Activated naive CD4-positive, alpha-beta T cell treated with Interleukin-2 at 50 U/mL for 16 hours (primary cell): Measurements from ENCODE around the gene AAR2.

Experiments
- DNase-seq: peaks from one replicate; pipeline ENCODE4 v3.0.0-alpha.2; 2020

The AAR2 gene

DNA sequence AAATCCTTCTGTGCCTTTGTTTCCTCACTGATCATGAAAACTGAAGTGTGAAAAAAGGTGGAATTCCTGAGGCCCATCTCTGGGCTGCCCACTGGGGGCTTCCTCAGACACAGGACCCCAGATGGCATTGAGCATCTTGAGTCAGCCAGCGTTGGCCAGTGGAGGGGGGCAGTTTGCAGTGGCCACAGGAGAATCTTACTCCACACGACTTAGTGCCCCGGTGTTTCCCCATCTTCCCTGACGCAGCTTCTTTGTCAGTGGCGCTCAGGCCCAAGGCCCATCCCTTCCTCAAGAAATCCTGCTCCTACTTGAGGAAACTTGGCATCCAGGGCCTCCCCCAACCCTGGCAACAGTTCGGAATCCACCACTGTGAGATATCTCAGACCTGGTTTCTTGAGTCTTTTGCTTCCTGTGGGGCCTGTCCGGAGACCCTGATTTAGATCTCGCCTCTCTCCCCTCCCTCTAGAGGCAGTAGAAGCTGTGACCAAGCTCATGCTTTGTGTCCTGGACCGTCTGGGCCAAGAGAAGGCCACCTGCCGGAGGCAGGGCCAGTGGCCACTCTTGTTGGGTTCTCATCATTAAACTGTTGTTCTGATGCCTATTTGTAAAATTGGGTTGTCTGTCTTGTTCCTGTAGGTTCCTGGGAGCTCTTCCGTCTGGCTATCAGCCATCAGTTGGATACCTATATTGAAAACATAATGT lies 49.6 kb downstream of the AAR2 start:
- DNase-seq = no peak

DNA sequence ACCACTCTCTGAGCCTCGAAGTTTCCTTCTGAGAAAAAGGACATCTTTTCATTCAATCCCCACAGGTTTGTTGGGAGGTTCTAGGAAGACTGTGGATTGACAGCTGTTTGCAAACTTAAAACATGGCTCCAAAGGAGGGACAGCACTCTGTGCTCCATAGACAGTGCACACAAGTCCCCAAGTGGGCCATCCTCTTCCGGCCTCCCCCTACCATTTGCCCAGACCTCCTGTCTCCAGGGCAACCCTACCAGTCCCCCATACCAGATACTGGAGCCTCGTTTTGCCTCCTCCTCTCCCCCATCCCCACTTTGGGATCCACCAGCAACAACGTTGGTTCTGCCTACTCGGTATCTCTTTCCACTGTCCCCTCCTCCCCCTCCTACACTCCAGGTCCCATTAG lies 61.4 kb downstream of the AAR2 start:
- DNase-seq = no peak

DNA sequence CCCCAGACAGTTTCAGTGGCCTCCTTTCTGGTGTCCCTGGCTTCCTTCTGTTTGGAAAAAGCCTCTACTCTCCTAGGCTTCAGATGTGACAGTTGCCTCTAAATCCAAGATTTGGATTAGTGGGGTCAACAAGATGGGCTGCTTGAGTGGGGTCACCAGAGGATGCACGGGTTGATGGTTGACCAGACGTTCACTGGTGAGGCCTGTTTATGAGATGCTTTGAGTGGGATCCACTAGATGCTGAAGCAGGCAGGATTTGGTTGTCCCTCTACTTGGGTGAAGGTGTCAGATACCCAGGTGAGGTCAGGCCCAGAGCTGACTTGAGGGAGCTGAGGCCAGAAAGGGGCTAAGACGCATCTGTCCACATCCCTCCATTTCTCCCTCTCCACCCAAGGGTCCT lies 61.8 kb downstream of the AAR2 start:
- no peak for DNase-seq

DNA sequence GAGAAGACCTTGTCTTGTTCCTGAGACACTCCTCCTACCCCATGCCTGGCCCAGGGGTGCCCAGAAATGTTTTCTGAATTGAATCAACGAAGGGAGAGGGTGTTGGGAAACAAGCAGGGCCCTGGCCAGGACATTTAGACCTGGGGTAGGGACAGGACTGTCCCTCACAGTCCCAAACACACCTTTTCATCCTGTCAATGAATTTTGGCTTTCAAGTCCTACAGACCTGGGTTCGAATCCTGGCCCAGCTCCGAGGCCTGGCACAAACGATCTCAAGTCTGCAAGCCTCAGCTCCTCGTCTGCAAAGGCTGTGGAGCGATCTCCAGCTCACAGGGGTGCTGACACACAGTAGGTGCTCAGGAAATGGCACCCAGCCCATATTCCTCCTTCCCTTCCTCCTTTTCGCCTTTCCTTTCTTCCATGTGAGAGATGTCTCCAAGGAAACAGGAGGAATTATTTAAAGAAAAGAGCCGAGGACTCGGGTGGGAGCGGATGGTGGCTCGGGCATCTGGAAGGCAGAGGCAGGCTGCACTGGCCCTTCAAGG lies 62.6 kb downstream of the AAR2 start:
- DNase-seq = no peak

DNA sequence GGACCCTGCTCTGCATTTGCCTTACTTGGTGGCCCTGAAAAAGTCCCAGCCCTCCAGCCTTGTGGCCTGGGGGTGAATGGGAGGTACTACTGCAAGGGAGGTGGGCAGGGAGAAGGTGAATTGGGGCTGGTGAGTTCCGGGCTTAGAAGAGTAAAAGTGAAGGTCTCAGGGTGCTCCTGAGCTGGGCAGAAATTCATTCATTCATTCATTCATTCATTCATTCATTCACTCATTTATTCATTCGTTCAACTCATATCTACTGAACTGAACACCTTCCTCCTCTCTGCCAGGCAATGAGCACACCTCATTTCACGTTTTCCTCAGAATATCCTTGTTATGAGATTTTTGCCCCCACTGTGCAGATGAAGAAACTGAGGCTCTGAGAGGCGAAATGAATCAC lies 63.2 kb downstream of the AAR2 start:
- no peak for DNase-seq

DNA sequence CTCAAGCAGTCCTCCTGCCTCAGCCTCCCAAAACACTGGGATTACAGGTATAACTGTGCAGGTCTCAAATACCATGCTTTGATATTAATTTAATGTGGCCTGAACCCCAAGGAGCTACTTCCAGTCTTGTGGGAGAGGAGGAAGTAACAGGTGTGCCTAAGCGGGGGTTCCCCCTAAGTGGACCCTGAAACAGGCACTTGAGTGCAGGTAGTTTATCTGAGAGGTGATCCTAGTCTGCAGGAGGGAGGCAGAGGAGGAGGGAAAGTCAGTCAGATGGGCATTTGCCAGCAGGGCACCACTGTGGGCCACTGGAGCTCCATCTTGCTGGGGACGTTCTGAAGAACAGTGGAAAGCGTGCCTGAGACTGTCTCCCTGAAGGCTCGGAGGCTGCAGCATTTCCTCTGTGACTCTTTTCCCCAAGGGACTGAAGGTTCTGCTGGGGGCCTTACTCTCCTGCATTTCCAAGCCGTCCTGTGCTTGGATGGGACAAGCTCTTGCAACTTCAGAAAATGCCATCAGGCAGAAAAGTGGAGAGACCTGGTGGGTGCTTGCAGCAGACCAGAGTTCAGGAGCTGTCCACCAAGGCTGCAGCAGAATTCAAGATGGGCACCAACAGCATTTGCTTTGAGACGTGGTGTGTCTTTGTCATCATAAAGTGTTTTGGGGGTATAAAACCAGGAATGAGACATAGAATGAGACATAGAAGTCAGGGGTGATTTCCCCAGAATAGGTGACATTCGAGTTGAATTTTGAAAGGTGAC lies 65.3 kb downstream of the AAR2 start:
- DNase-seq = no peak

DNA sequence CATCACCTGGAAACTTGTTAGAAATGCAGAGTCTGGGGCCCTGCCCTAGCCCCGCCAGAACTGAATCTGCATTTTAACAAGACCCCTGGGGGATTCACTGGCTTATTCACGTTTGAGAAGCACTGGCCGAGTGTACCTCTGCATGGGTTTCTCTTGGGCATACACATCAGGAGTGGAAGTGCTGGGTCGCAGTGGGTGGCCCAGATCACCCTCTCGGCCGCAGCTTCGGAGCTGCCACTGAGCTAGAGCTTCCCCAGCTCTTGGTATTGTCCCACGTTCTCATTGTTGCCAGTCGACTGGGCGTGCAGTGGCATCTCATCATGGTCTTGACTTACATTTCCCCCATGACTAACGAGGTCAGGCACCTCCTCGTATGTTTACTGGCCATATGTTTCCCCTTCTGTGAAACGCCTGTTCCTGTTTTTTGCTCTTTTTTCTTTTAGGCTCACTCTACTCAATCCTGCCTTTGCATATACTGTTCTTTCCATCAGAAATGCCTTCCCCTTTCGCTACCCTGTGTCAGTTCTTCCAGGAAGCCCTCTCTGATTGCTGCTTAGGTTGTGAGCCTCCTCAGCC lies 66.8 kb downstream of the AAR2 start:
- no peak for DNase-seq

DNA sequence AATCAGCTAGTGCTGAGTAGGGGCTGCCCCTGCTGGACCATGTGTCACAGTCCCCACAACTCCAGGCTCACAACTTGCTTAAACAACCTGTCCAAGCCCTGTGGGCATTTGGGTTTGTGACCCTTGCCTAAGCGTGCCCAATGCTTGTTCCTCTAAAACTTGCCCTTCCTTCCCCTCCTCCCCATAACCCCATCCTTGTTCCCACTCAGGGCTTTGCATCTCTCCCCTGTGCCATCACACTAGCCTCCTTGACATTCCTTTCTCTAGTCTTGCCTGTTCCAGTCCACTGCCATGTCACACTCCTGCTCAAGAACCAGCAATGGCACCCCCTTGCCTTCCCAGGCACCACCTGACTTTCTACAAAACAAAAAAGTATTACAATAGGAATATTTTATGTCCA lies 67.6 kb downstream of the AAR2 start:
- no peak for DNase-seq

DNA sequence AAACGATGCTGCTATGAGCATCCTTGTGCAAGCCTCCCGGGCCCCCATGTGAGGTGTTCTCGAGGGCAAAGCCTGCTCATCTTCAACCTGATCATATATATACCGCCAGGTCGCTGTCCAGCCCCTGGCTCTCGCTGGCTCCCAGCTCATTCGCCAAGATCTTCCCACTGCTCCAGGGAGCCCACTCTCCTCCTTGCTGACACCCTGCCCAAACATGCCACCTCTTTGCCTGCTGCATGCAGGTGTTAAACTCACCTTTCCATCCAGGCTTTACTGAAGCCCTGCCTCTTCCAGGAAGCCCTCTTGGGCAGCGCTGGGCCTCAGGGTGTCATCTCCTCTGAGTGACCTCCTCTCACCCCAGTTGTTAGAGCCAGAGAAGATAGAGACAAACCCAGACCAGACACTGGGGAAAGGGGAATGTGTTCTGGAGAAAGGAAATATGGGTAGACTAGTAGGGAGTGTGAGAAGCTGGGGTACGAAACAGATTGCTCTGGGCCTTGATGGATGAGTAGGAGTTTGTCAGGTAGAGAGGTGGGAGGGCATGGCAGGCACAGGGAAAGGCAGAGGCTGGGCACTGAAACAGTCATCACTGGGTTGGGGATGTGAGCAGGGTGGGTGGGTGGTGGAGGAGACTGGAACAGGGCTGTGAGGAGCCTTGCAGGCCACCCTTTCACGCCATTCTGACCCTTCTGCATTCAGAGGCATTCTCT lies 68.7 kb downstream of the AAR2 start:
- DNase-seq = no peak

DNA sequence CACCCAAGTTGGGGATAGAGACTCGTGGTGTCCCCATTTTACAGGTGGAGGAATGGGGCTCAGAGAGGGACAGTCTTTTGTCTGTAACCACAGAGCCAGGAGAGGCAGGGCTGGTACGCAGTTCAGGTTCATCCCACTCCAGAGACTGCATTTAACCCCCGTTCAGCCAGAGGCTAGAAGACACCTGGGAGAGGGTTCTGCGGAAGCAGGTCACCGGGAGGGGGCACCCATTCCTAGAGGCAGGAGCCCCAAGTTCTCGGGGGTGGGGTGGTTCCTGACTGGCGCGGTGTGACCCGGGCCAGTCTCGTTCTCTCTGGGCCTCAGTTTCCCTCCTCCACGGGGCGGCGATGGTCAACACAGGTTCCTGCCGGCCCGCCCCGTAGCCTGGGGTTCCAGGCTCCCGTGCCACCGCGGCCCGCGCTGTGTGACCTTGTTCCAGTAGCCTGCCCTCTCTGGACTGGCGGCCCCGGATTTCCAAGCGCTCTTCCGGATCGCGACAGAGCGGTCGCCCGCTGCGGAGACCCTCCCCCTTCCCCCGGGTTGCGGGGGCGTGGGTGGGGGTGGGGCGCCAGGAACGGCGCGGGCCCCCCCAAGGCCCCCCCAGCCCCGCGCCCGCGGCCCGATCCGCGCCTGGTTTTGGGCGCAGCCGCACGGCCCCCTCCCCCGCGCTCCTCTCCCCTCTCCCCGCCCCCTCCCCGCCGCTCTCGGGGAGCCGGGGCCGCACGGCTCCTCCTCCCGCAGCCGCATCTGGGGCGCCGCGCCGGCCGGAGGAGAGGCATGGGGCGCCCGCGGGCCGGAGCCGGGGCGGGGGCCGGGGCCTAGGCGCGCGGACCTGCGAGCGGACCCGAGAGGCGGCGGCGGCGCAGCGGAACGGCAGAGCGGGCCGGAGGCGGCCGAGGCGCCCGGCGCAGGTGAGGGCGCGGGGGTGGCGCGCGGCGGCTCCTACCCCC lies 69.6 kb downstream of the AAR2 start, which contains the start of gene DLGAP4:
Gene DLGAP4 (plus strand): TSS at position 738 of the 950 bp plus-strand sequence. CDS start 125,379 bp downstream, outside the sequence.
- no peak for DNase-seq
